ENCODE measurements around the gene BDH1. TPM values are rescaled to one million over a fixed set of nuclear protein-coding genes. Genes with fewer than 3 reads are reported as not detected.

BDH1 gene
- total and polyA plus RNA-seq, 2 experiments from 2014 or later: 61.8 to 62.9 TPM

DNA sequence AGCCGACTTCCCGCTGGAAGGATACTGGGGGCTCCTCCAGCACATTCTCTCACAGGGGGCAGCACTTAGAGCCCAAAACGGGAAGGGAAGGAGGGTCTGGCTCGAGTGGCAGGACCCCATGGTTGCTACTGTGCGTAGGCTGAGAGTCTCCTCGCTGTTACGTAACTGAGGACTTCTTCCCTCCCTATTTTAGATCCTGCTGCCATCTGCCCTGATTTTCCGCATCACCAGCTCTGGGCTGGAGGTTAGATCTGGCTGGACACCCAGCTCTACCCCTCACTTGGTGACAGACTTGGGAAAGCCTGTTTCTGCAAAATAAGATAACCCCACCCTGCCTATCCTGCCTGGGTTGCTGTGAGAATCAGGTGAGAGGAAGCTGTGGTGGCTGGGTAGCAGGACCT is 47.7 kb downstream of the BDH1 start:
- WGBS (ENCODE audit: low lambda C conversion rate, missing lambda C conversion rate): 89% methylated on average over 8 of the region's 8 CpGs

DNA sequence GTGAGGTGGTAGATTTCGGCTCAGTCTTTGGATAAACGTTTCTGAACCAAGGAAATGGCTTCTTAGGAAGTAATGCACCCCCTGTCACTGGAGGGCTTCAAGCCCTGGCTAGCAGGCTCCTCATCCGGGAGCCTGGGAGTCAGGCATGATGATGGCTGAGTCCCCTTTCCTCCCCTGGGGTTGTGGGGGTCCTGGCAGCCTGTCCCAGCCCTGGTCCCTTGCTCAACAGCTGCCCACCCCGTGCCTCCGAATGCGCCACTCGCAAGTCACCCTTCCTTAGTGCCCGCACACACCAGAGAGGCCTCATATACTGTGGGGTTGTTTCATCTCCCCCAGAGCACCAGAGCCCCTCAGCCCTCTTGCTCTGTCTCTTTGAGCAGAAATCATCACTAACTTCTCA is 48.2 kb downstream of the BDH1 start:
- no peak overlapping the region for H2AFZ ChIP-seq
- 71% methylated on average over 8 of the region's 8 CpGs for WGBS (ENCODE audit: low lambda C conversion rate, missing lambda C conversion rate)
- DNase-seq (ENCODE audit: low spot score): no peak
- H3K4me2 ChIP-seq: no peak overlapping the region
- TF ChIP-seq EZH2 (IDR thresholded peaks at IDR 0.05; ENCODE audit: borderline replicate concordance) (no peak), EZH2phosphoT487 (IDR thresholded peaks at IDR 0.05; ENCODE audit: low read depth, severe bottlenecking, unreplicated experiment) (no peak)
- TF ChIP-seq, protein P1, sequence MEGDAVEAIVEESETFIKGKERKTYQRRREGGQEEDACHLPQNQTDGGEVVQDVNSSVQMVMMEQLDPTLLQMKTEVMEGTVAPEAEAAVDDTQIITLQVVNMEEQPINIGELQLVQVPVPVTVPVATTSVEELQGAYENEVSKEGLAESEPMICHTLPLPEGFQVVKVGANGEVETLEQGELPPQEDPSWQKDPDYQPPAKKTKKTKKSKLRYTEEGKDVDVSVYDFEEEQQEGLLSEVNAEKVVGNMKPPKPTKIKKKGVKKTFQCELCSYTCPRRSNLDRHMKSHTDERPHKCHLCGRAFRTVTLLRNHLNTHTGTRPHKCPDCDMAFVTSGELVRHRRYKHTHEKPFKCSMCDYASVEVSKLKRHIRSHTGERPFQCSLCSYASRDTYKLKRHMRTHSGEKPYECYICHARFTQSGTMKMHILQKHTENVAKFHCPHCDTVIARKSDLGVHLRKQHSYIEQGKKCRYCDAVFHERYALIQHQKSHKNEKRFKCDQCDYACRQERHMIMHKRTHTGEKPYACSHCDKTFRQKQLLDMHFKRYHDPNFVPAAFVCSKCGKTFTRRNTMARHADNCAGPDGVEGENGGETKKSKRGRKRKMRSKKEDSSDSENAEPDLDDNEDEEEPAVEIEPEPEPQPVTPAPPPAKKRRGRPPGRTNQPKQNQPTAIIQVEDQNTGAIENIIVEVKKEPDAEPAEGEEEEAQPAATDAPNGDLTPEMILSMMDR (IDR thresholded peaks at IDR 0.05; ENCODE audit: poor library complexity): no peak
- H3K36me3 ChIP-seq (replicated peaks; ENCODE audit: insufficient read depth, low read depth): no peaks in the 10 kb centered on the region
- H3K9me2 ChIP-seq (replicated peaks; ENCODE audit: insufficient read depth): no peaks in the 10 kb centered on the region
- H4K20me1 ChIP-seq (ENCODE audit: insufficient read depth, poor library complexity, severe bottlenecking): no peaks in the 10 kb centered on the region
- H3K9me3 ChIP-seq (ENCODE audit: low read depth): no peaks in the 10 kb centered on the region
- no peak overlapping the region for H3K4me3 ChIP-seq
- H3K4me1 ChIP-seq (ENCODE audit: insufficient read depth): peaks cover 35% of the 10 kb centered on the region
- H3K79me2 ChIP-seq: no peaks in the 10 kb centered on the region
- H3K27me3 ChIP-seq: no peaks in the 10 kb centered on the region
- no peak overlapping the region for H3K27ac ChIP-seq

More for the DNA sequence above, 47.7 kb downstream of the BDH1 start:
- Histone ChIP-seq H3K4me1 (ENCODE audit: insufficient read depth) (peaks cover 30% of the 10 kb centered on the region), H3K9me2 (replicated peaks; ENCODE audit: insufficient read depth) (no peaks in the 10 kb centered on the region), H4K20me1 (ENCODE audit: insufficient read depth, poor library complexity, severe bottlenecking) (no peaks in the 10 kb centered on the region), H3K27me3 (no peaks in the 10 kb centered on the region), H3K79me2 (no peaks in the 10 kb centered on the region), H3K27ac (no peak overlapping the region), H3K9me3 (ENCODE audit: low read depth) (no peaks in the 10 kb centered on the region), H3K36me3 (replicated peaks; ENCODE audit: insufficient read depth, low read depth) (no peaks in the 10 kb centered on the region), H3K4me3 (no peak overlapping the region), H3K4me2 (no peak overlapping the region), H2AFZ (no peak overlapping the region)
- no peak for DNase-seq (ENCODE audit: low spot score)
- TF ChIP-seq EZH2 (IDR thresholded peaks at IDR 0.05; ENCODE audit: borderline replicate concordance) (no peak), EZH2phosphoT487 (IDR thresholded peaks at IDR 0.05; ENCODE audit: low read depth, severe bottlenecking, unreplicated experiment) (no peak)
- TF ChIP-seq, protein P1 (IDR thresholded peaks at IDR 0.05; ENCODE audit: poor library complexity): no peak

DNA sequence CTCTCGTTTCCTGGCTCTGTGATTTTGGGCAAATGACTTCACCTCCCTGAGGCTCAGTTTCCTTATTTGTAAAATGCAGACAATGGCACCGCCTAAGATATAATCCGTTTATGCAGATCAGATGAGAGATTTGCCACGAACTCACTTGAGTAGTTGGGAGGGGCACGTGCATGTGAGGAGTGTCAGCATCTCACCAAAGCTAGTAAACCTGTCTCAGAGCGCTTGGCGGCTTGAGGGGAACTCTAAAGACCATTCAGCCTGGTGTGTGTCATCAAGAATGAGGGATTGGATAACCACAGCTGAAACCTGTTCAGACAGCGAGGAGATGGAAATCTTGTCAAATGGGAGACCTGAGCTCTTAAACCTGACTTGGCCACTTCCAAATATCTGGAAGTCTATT is 48.7 kb downstream of the BDH1 start:
- Histone ChIP-seq H3K27me3 (no peaks in the 10 kb centered on the region), H3K79me2 (no peaks in the 10 kb centered on the region), H3K36me3 (replicated peaks; ENCODE audit: insufficient read depth, low read depth) (no peaks in the 10 kb centered on the region), H3K9me3 (ENCODE audit: low read depth) (no peaks in the 10 kb centered on the region), H4K20me1 (ENCODE audit: insufficient read depth, poor library complexity, severe bottlenecking) (no peaks in the 10 kb centered on the region), H3K9me2 (replicated peaks; ENCODE audit: insufficient read depth) (no peaks in the 10 kb centered on the region), H3K4me1 (ENCODE audit: insufficient read depth) (peaks cover 35% of the 10 kb centered on the region), H3K27ac (no peak overlapping the region), H2AFZ (no peak overlapping the region), H3K4me2 (no peak overlapping the region), H3K4me3 (no peak overlapping the region)
- TF ChIP-seq, protein P1 (IDR thresholded peaks at IDR 0.05; ENCODE audit: poor library complexity): no peak
- TF ChIP-seq EZH2 (IDR thresholded peaks at IDR 0.05; ENCODE audit: borderline replicate concordance) (no peak), EZH2phosphoT487 (IDR thresholded peaks at IDR 0.05; ENCODE audit: low read depth, severe bottlenecking, unreplicated experiment) (no peak)
- DNase-seq (ENCODE audit: low spot score): no peak
- WGBS (ENCODE audit: low lambda C conversion rate, missing lambda C conversion rate): 72% methylated on average over 8 of the region's 8 CpGs

Data from hepatocyte (in vitro differentiated cells).